Renal cortical epithelial cell (primary cell): ENCODE measurements around the gene ADAMTS17. TPM values are rescaled to one million over a fixed set of nuclear protein-coding genes. Genes with fewer than 3 reads are reported as not detected.
"Not testable (repeated sequence)": the region's sequence is repeated elsewhere in the genome, so short reads cannot be mapped to it uniquely, and the experiment has no call there.

Source experiments
- DNase-seq: peaks from one replicate; pipeline ENCODE4 v3.0.0-alpha.2; 2011; ENCODE audit warnings: low read depth
- total RNA-seq: library from RNA; depleted of rRNA; stranded (reverse); fragments of >200 nt; gene quantifications from 2 replicates; pipeline ENCODE4 v1.2.3, GENCODE V29; 2014

ADAMTS17 gene
- total RNA-seq, 1 donor from 2014 or later = 1.5 TPM

DNA sequence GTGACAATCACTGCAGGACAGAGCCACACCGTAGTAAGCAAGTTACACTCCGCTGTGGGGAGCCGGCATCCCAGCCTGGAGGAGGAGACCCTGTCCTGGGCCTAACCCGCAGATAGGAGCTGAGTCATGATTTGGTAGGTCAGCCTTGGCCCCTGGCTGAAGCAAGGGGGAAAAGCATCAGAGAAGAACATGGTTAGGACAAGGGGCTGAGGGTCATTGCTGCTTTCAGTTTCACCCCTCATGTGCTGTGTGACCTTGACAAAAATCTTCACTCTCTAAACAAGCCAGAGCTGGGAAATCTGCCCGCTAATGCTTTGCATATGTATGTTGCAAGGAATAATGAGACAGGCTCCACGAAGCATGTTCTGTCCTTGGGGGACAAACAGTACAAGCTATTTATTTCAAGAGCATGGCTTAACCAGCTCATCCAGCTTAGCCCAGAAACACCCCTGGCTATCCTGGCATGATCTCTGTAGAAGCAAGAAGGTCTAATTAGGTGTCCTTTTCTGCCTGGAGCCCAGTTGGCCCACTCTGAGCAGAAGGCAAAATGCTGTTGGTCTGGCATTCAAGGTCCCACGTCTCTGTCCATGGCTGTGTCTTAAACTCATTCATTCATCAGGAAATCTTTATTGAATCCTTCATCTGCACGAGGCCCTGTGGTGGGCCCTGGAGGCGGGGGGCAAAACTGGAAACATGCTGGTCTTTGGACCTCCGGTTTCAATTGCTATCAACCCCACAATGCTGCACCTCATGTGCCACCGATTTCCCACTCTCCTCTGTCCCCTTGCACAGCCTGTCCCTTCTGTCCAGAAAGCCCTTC lies 387.2 kb downstream of the ADAMTS17 start:
- peak; percentile 21 for DNase-seq

DNA sequence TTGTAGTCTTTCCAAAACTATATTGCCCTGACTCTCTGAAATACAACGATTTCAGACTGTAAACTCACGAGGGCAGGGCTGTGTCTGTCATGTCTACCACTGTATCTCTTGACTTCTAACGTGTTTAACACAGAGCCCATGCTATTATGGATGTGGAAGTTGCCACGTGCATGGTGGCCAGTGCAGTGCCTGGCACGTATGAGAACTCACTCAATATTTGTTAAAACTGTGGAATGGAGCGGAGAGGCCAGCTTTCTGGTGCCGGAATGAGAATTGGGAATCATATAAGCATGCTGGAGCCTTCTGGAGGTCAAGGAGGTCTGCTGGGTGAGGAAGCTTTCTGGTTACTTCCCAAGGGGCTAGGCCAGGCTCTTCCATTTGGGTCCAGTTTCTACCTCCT lies 387.9 kb downstream of the ADAMTS17 start:
- no peak for DNase-seq

DNA sequence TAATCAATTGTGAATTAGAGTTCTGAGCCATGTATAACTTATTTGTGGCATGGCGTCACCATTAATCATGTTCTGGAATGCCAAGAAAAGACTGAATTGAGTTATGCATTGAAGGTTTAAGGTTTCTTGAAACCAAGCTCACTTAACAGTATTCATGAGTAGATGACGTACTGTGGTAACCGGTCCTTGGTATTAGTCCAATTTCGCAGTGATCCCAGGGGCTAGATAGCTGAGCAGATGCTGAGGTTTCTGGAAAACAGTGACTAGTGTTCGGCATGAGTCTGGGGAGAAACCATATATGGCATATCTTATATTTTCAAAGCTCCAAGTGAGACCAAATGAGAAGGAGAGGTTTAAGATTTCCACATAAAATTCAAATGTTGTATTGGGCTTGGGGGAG lies 390.3 kb downstream of the ADAMTS17 start:
- no peak for DNase-seq

DNA sequence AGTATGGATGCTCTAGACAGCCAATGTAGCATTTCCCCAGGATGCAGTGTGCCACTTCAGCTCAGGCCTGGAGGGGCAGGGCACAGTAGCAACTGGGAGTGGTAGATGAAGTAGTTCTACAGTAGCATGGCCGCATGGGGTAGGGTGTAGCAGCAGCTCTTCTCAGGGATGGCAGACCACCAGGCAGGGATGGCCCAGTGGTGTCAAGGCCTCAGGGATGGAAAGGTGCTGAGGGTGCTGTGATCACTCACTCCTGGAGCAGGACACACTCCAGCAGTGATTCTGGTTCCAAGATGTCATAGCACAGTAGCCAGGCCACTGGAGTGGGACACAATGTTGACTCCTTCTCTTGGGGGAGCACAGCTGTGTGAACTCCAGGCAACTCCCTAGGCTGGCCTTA lies 397.6 kb downstream of the ADAMTS17 start:
- no peak for DNase-seq

DNA sequence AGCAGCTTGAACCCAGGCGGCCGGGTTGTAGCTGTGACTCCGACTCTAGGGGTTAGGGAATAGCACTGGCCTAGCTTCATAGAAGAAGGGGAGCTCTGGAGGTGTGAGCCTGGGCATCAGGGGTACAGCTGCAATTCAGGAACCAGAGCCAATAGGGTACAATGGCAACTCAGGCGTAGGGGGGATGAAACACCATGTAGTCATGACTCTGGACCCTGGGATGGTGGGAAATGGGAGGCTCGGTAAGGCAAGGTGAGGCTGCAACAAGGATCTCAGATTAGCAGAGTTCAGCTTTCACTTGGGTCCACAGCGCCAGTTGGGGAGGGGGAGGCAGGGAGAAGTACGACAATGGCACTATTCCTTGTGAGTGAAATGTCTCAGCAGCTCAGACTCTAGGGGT lies 398.3 kb downstream of the ADAMTS17 start:
- no peak for DNase-seq

DNA sequence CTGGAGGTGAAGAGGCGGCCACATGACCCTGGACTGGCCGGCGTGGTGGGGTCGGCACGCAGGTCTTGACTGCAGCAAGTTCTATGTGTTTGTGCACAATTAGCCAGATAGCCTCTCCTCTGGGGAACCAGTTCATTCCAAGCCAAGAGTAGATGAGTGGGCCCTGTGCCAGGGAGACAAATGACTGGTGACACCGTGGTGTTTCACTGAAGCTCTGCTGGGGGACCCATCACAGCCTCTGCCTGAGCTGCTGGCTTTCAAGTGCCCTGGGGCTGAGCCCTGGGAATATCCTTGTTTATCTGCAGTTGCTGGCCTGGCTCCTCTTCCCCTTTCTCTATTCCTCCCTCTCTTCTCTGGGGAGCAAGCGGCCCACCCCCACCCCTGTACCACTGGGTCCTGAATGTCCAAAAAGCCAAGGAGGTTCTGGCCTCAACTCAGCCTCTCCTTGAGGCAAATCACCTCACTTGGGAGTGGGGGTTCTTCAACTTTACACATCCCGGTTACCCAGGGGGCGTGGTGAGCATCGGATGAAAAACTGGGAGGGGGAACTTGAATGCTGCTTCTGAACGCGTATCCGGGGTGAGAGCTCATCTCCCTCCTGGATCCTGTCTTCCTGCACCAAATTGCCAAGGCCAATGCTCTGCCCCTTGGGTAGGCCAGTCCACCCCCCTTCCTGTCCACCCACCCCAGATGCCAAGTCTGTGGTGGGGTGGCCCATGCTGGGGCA lies 408.9 kb downstream of the ADAMTS17 start:
- DNase-seq = no peak

DNA sequence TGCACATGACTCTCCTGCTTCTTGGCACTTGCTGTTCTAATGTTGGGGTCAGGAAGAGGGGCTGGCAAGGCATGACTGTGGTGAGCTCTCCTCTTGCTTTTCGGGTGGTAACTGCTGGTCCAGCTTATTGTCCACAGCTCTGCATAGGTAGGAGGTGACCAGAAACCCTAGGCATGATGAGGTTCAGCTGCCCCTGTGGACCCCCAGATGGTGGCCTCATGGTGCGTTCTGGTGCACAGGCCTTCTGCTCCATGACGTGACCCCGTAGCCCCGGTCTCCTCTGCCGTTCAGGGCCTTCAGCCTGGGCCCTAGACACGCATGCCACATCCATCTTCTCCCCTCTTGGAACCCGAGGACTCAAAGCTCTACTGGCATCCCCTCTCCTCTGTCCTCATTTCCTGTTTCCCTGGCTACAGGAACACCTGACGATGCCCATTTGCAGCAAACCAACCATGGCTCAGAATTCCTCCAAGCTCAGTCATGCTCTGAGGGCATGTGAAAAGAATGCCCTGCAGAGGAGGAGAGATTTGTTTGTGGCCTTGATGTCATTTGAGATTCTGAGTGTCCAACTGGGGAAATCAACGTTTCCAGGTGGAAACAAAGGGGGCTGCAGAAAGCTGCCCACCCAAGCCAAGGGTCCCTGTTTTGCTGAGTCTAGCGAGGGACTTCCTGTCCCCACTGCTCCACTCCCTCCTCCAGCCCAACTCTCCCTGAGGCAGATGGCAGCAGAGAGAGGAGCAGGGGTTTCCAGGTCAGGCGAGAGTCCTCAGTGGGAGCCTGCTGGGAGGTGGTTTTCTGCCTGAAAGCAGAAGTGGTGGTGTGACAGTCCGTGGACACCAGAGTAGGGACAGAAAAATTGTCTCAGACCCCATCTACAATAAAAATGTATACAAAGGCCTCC lies 409.8 kb downstream of the ADAMTS17 start:
- peak; percentile 60 for DNase-seq

DNA sequence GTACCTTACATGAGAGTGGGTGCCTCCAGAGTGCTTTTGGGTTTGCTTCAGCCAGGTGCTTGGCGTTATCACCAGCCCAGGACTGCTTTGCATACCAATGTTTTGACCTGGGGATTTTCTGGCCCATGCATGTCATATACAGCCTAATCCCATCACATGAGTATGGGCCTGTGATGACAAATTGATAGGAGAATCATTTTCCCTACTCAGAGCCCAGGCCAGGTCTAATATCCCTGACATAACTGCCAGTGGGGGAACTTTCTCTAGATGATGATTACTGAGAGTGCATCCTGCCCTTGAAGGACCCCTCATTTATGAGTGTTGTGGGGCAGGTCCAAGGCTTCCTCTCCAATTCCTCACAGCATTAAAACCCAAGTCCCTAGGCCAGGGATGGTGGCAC lies 411.1 kb downstream of the ADAMTS17 start:
- DNase-seq = no peak

DNA sequence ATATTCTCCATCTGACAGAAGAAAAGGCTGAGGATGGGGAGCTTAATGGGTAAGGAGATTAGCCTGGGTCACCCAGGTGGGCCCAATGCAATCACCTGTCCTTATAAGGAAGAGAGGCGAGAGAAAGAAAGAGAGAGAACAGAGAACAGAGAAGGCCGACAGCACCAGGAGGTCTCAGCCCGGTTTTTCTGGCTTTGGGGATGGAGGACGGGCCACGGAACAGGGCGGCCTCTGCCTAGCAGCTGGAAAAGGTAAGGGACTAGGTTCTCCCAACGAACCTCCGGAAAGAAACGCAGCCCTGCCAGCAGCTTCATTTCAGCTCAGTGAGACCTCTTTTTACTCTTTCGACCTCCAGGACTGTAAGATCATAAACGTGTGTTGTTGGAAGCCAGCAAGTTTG lies 412.5 kb downstream of the ADAMTS17 start:
- no peak for DNase-seq

DNA sequence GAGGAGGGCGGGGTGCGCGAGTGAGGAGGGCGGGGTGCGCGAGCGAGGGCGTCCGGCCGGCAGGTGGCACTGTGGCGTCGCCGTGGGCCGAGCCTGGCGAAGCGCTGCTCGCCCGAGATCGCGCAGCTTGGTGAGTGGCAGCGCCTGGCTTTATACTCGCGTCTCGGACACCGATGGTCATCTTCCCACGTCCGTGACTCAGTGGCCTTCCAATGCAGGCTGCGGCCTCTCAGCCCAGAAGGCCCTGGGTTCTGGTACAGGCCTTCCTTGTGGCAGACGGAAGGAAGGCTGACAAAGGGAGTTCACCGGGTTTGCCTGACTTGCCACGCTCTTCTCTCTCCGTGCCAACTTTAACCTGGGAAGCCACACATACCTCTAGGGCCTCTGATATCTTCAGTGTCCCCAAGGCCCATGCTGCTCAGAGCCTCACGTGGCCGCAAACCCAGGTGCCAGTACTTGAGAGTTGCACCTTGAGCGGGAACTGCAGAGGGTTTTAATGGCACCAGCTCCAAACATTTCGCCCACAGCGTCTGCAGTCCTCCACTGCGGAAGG lies 413.3 kb downstream of the ADAMTS17 start:
- peak; percentile 29 for DNase-seq

DNA sequence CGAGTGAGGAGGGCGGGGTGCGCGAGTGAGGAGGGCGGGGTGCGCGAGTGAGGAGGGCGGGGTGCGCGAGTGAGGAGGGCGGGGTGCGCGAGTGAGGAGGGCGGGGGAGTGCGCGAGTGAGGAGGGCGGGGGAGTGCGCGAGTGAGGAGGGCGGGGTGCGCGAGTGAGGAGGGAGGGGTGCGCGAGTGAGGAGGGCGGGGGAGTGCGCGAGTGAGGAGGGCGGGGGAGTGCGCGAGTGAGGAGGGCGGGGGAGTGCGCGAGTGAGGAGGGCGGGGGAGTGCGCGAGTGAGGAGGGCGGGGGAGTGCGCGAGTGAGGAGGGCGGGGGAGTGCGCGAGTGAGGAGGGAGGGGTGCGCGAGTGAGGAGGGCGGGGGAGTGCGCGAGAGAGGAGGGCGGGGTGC lies 415.2 kb downstream of the ADAMTS17 start:
- not testable (repeated sequence) for DNase-seq

DNA sequence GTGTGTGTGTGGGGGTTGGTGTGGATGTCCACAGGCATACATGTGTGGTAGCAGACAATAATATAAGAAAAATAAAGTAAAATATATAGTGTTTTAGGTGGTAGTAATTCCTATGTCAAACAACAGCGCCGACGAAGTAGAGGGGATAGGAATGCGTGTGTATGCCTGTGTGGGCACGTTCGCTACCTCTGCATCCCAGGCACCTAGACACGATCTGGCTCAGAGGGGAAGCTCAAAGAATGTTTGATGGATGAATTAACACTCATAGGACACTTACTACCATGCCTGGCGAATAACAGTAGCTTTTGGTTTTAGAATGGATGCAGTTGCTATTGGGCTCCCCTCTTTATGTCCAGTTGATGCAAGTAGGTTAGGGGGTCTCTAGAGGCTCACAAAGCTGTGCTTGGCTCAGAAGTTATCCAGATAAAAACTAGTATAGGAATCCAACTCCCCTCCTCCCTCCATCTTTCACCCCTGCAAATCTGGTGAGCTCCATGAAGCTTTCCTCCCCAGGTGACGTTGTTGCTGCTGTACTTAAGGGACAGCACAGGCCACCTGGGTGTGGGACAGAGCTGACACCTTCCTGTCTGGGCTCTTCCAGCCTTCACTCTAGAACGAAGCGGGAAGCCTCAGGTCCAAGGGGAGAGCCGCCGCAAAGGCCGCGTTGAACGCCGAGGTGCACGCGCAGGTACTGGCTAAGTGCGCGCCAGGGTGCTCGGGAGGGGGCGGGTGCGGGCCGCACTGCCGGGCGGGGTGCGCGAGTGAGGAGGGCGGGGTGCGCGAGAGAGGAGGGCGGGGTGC lies 415.9 kb downstream of the ADAMTS17 start:
- DNase-seq = no peak

DNA sequence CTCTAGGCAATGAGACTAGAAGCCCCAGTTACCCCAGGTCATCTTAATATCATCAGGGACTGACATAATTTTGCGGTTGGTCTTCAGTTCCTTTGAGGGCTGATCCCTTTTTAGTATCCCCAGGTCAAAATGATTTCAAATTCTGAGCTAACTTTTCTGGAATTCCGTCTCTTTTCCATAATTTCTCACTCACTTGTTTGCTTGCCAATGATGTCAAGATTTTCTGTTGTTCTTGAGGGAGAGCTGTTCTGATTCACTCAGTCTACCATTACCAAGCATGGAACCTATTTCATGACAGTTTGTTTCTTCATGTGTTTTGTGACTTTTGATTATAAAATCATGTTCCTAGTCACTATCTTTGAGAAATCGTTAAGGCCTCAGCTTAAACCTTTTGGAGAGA lies 418.1 kb downstream of the ADAMTS17 start:
- DNase-seq = no peak

Other genes with a start within 250 kb of the ADAMTS17 start
- gene CERS3, start 187.0 kb upstream of the ADAMTS17 start, total RNA-seq = not detected in 2 replicates